ENCODE data around the gene LAMB4.

The LAMB4 gene

GRCh38 chr7:108066486-108066885 is 63.7 kb downstream of the LAMB4 start:
- TF ChIP-seq, protein P1, sequence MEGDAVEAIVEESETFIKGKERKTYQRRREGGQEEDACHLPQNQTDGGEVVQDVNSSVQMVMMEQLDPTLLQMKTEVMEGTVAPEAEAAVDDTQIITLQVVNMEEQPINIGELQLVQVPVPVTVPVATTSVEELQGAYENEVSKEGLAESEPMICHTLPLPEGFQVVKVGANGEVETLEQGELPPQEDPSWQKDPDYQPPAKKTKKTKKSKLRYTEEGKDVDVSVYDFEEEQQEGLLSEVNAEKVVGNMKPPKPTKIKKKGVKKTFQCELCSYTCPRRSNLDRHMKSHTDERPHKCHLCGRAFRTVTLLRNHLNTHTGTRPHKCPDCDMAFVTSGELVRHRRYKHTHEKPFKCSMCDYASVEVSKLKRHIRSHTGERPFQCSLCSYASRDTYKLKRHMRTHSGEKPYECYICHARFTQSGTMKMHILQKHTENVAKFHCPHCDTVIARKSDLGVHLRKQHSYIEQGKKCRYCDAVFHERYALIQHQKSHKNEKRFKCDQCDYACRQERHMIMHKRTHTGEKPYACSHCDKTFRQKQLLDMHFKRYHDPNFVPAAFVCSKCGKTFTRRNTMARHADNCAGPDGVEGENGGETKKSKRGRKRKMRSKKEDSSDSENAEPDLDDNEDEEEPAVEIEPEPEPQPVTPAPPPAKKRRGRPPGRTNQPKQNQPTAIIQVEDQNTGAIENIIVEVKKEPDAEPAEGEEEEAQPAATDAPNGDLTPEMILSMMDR (conservative IDR thresholded peaks at IDR 0.05; ENCODE audit: low read length) = no peak
- peak; percentile 55 for DNase-seq (ENCODE audit: low read depth)
- H3K4me3 ChIP-seq (ENCODE audit: low read length) = no peak overlapping the region

GRCh38 chr7:108063520-108063933 is 66.6 kb downstream of the LAMB4 start:
- DNase-seq (ENCODE audit: low read depth) = no peak
- no peak overlapping the region for H3K4me3 ChIP-seq (ENCODE audit: low read length)
- TF ChIP-seq, protein P1 (conservative IDR thresholded peaks at IDR 0.05; ENCODE audit: low read length) = no peak

DNA sequence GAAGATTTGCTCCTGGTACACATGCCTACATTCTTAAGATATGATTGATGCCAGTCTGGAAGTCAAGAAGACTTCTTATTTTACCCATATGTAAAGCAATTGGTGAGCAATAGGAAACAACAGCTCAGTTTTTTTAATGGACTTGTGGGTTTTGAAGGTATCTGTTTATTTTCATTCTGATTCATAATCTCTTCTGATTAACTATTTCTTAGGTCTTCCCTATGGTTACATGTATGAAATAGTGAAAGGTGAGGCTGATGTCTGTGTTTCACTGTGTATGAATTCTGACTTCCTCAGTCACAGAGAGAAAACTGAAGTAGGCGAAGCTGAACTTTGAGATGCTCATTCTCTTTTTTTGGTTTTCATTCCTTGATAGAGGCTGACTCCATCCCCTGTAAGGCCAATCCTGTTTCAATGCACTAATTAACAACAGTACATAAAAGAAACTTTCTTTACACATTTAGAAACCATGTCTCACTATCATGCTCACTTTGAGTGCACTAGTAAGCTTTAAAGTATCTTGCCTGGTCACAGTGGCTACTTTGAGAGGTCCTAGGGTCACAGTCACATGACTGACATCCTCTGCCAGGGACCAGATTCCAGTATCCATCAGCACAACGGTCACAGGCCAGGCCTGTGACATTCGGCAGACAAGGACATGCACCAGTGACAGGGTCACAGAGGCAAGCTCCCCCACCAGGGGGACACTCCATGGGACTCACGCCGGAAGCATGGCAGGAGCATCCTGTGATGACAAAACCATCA is 67.7 kb downstream of the LAMB4 start:
- TF ChIP-seq, protein P1 (conservative IDR thresholded peaks at IDR 0.05; ENCODE audit: low read length) = no peak
- DNase-seq (ENCODE audit: low read depth) = no peak
- no peak overlapping the region for H3K4me3 ChIP-seq (ENCODE audit: low read length)

DNA sequence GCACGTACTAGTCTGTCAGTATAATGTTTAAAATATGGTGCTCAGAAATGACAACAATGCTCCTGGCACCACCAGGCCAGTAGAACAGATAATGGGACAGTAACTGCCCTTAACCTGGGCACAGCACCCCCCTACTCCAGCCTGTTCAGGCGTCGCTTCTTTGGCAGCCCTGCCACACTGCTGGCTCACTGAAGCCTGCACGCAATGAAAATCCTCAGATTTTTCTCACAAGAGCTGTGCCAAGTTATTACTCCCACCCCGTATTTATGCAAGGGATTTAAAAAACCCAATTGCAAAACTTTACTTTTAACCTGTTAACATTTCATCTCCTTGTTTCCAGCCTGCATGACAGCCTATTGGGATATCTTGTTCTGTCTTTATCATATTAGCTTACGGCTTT is 70.6 kb downstream of the LAMB4 start:
- H3K4me3 ChIP-seq (ENCODE audit: low read length) = no peak overlapping the region
- TF ChIP-seq, protein P1 (conservative IDR thresholded peaks at IDR 0.05; ENCODE audit: low read length) = no peak
- DNase-seq (ENCODE audit: low read depth) = peak; percentile 68

DNA sequence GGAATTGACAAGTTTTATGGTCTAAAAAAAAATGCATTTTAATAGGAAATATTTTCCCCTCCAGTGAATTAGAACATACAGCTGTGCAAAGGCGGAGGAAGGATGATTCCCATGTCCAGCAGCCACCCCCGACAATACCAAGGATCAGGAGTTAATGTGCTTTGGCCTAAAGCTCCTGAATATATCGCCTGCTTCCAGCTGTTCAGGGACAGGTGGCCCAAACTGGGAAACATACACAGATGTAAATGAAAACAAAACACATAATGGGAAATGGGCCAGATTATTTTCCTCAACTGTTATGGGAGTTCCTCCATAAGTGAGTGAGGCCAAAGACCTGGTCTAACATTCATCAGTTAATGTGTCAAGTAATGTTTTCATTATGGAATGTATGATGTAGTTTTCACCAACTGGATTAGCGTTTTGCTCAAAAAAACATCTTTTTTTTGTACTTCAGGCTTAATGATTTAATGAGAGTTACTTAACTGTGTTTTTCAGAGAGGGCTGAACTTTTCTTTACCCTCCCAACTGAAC is 72.1 kb downstream of the LAMB4 start:
- H3K4me3 ChIP-seq (ENCODE audit: low read length) = no peak overlapping the region
- DNase-seq (ENCODE audit: low read depth) = no peak
- TF ChIP-seq, protein P1 (conservative IDR thresholded peaks at IDR 0.05; ENCODE audit: low read length) = no peak

GRCh38 chr7:108055611-108056021 is 74.5 kb downstream of the LAMB4 start:
- no peak overlapping the region for H3K4me3 ChIP-seq (ENCODE audit: low read length)
- DNase-seq (ENCODE audit: low read depth) = no peak
- TF ChIP-seq, protein P1 (conservative IDR thresholded peaks at IDR 0.05; ENCODE audit: low read length) = no peak

GRCh38 chr7:108054537-108054936 is 75.6 kb downstream of the LAMB4 start:
- H3K4me3 ChIP-seq (ENCODE audit: low read length) = no peak overlapping the region
- no peak for DNase-seq (ENCODE audit: low read depth)
- TF ChIP-seq, protein P1 (conservative IDR thresholded peaks at IDR 0.05; ENCODE audit: low read length) = no peak
